Ectodermal cell (in vitro differentiated cells): ENCODE measurements around the gene SLC27A6.
"Not testable (repeated sequence)": the region's sequence is repeated elsewhere in the genome, so short reads cannot be mapped to it uniquely, and the experiment has no call there.

ENCODE experiments used
- H3K27ac ChIP-seq: 2 replicates; pipeline ENCODE4 v1.7.0; 2013; ENCODE audit warnings: mild to moderate bottlenecking, low read depth, low read length; ENCODE audit not compliant: insufficient read depth, poor library complexity, severe bottlenecking
- H3K27me3 ChIP-seq: 2 replicates; pipeline ENCODE4 v1.7.0; 2013; ENCODE audit warnings: mild to moderate bottlenecking, low read length; ENCODE audit not compliant: insufficient read depth, control insufficient read depth, poor library complexity, severe bottlenecking
- H3K36me3 ChIP-seq: one replicate; pipeline ENCODE4 v1.7.0; 2013; ENCODE audit warnings: low read length; ENCODE audit not compliant: control insufficient read depth, insufficient read depth
- H3K4me1 ChIP-seq: one replicate; pipeline ENCODE4 v1.7.0; 2013; ENCODE audit warnings: low read length; ENCODE audit not compliant: control insufficient read depth, insufficient read depth
- H3K4me3 ChIP-seq: 2 replicates; pipeline ENCODE4 v1.7.0; 2013; ENCODE audit warnings: low read depth, low read length, control low read depth; ENCODE audit not compliant: insufficient read depth
- H3K9me3 ChIP-seq: 2 replicates; pipeline ENCODE4 v1.7.0; 2013; ENCODE audit warnings: mild to moderate bottlenecking, low read length, moderate library complexity; ENCODE audit not compliant: control insufficient read depth
- WGBS, 2 experiments: methylation state at CpG; one replicate each; pipeline ENCODE4 v1.1.7; 2013; ENCODE audit warnings: missing lambda C conversion rate in 2 of 2; 5-methylcytosine and 5-hydroxymethylcytosine counted together

SLC27A6 gene

GRCh38 chr5:128951301-128951700 is 14.0 kb upstream of the SLC27A6 start:
- not testable (repeated sequence) for H3K9me3 ChIP-seq, H3K36me3 ChIP-seq, H3K4me3 ChIP-seq, H3K27me3 ChIP-seq, H3K4me1 ChIP-seq, H3K27ac ChIP-seq
- 83 to 91% methylated on average over 6 of the region's 6 CpGs for WGBS, 2 experiments

- 88 to 90% methylated on average over 2 of the region's 2 CpGs for WGBS, 2 experiments
- no peaks in the 10 kb centered on the region for H3K4me1 ChIP-seq
Observed at GRCh38 chr5:128956164-128956563, 9.1 kb upstream of the SLC27A6 start.

GRCh38 chr5:128962211-128962610 is 3.1 kb upstream of the SLC27A6 start:
- H3K9me3 ChIP-seq: no peaks in the 10 kb centered on the region
- WGBS, 2 experiments: 89 to 92% methylated on average over 5 of the region's 6 CpGs

More at GRCh38 chr5:128956164-128956563, 9.1 kb upstream of the SLC27A6 start:
- Histone ChIP-seq H3K36me3 (no peaks in the 10 kb centered on the region), H3K4me3 (no peak overlapping the region), H3K27ac (no peak overlapping the region), H3K9me3 (no peaks in the 10 kb centered on the region), H3K27me3 (no peaks in the 10 kb centered on the region)

GRCh38 chr5:128965638-128966302 is 482 bp downstream of the SLC27A6 start:
- no peak overlapping the region for H3K27ac ChIP-seq
- H3K4me3 ChIP-seq: peak overlapping the region; percentile 65
- no peaks in the 10 kb centered on the region for H3K36me3 ChIP-seq
- WGBS, 2 experiments: 44 to 47% methylated on average over 24 of the region's 24 CpGs
- peaks cover 32% of the 10 kb centered on the region for H3K27me3 ChIP-seq
- H3K9me3 ChIP-seq: no peaks in the 10 kb centered on the region
- no peaks in the 10 kb centered on the region for H3K4me1 ChIP-seq

More at GRCh38 chr5:128962211-128962610, 3.1 kb upstream of the SLC27A6 start:
- H3K4me3 ChIP-seq: no peak overlapping the region
- H3K27ac ChIP-seq: no peak overlapping the region
- H3K36me3 ChIP-seq: no peaks in the 10 kb centered on the region
- no peaks in the 10 kb centered on the region for H3K4me1 ChIP-seq
- H3K27me3 ChIP-seq: peaks cover 32% of the 10 kb centered on the region

- WGBS, 2 experiments: 87 to 97% methylated on average over 9 to 12 of the region's 12 CpGs
- H3K27me3 ChIP-seq: peaks cover 32% of the 10 kb centered on the region
- no peak overlapping the region for H3K27ac ChIP-seq
- no peaks in the 10 kb centered on the region for H3K4me1 ChIP-seq
- no peak overlapping the region for H3K4me3 ChIP-seq
- no peaks in the 10 kb centered on the region for H3K9me3 ChIP-seq
- no peaks in the 10 kb centered on the region for H3K36me3 ChIP-seq
Observed at GRCh38 chr5:128966375-128966774, 1.1 kb downstream of the SLC27A6 start.

- WGBS, 2 experiments: 93 to 96% methylated on average over 3 of the region's 3 CpGs
Observed at GRCh38 chr5:128966846-128967245, 1.6 kb downstream of the SLC27A6 start.

GRCh38 chr5:128973244-128973643 is 8.0 kb downstream of the SLC27A6 start:
- Histone ChIP-seq H3K4me3 (no peak overlapping the region), H3K27ac (no peak overlapping the region), H3K36me3 (no peaks in the 10 kb centered on the region), H3K4me1 (no peaks in the 10 kb centered on the region), H3K27me3 (no peaks in the 10 kb centered on the region), H3K9me3 (no peaks in the 10 kb centered on the region)
- WGBS, 2 experiments: 86 to 87% methylated on average over 9 of the region's 9 CpGs

More at GRCh38 chr5:128966846-128967245, 1.6 kb downstream of the SLC27A6 start:
- Histone ChIP-seq H3K27me3 (peaks cover 32% of the 10 kb centered on the region), H3K27ac (no peak overlapping the region), H3K36me3 (no peaks in the 10 kb centered on the region), H3K4me1 (no peaks in the 10 kb centered on the region), H3K9me3 (no peaks in the 10 kb centered on the region), H3K4me3 (no peak overlapping the region)

- no peaks in the 10 kb centered on the region for H3K36me3 ChIP-seq
- 91 to 93% methylated on average over 1 of the region's 1 CpG for WGBS, 2 experiments
- H3K4me3 ChIP-seq: no peak overlapping the region
Observed at GRCh38 chr5:128974567-128974966, 9.3 kb downstream of the SLC27A6 start.

GRCh38 chr5:128979761-128980160 is 14.5 kb downstream of the SLC27A6 start:
- Histone ChIP-seq H3K4me3 (no peak overlapping the region), H3K36me3 (no peaks in the 10 kb centered on the region), H3K27me3 (no peaks in the 10 kb centered on the region), H3K9me3 (no peaks in the 10 kb centered on the region), H3K4me1 (no peaks in the 10 kb centered on the region), H3K27ac (no peak overlapping the region)
- WGBS, 2 experiments: 77 to 92% methylated on average over 1 of the region's 1 CpG

More at GRCh38 chr5:128974567-128974966, 9.3 kb downstream of the SLC27A6 start:
- Histone ChIP-seq H3K27ac (no peak overlapping the region), H3K27me3 (no peaks in the 10 kb centered on the region), H3K4me1 (no peaks in the 10 kb centered on the region), H3K9me3 (no peaks in the 10 kb centered on the region)

GRCh38 chr5:128980917-128981316 is 15.6 kb downstream of the SLC27A6 start:
- Histone ChIP-seq H3K27ac (no peak overlapping the region), H3K4me1 (no peaks in the 10 kb centered on the region), H3K27me3 (no peaks in the 10 kb centered on the region), H3K36me3 (no peaks in the 10 kb centered on the region), H3K4me3 (no peak overlapping the region), H3K9me3 (no peaks in the 10 kb centered on the region)
- WGBS, 2 experiments: 82 to 88% methylated on average over 3 of the region's 3 CpGs
